HG03432 (cell line): ENCODE measurements around the gene ITGA6.
A peak's percentile ranks its signal among the peaks of the same experiment; 100 is the strongest.

Experiments used
- ATAC-seq: cut with Tn5 transposase; IDR thresholded peaks from one replicate; pipeline ENCODE4 v1.9.1; 2021; ENCODE audit warnings: mild to moderate bottlenecking, moderate library complexity; ENCODE audit not compliant: unreplicated experiment

The ITGA6 gene

GRCh38 chr2:172464400-172465129 is 37.2 kb downstream of the ITGA6 start:
- no peak for ATAC-seq

GRCh38 chr2:172465417-172466334 is 38.3 kb downstream of the ITGA6 start:
- peak; percentile 46 for ATAC-seq

GRCh38 chr2:172467382-172467781 is 40.0 kb downstream of the ITGA6 start:
- no peak for ATAC-seq

- ATAC-seq, result no peak
Observed at GRCh38 chr2:172470958-172471922, 43.9 kb downstream of the ITGA6 start.

- ATAC-seq, result no peak
Observed at GRCh38 chr2:172472446-172473033, 45.2 kb downstream of the ITGA6 start.

GRCh38 chr2:172473167-172473566 is 45.8 kb downstream of the ITGA6 start:
- no peak for ATAC-seq

- ATAC-seq, result no peak
Observed at GRCh38 chr2:172478353-172478752, 51.0 kb downstream of the ITGA6 start.

GRCh38 chr2:172480301-172481218 is 53.2 kb downstream of the ITGA6 start:
- ATAC-seq, result no peak

GRCh38 chr2:172481507-172482262 is 54.3 kb downstream of the ITGA6 start:
- ATAC-seq, result no peak

GRCh38 chr2:172484253-172484652 is 56.9 kb downstream of the ITGA6 start:
- no peak for ATAC-seq

- no peak for ATAC-seq
Observed at GRCh38 chr2:172484706-172485105, 57.3 kb downstream of the ITGA6 start.

- no peak for ATAC-seq
Observed at GRCh38 chr2:172488556-172488955, 61.2 kb downstream of the ITGA6 start.

GRCh38 chr2:172489681-172490080 is 62.3 kb downstream of the ITGA6 start:
- ATAC-seq, result no peak

- no peak for ATAC-seq
Observed at GRCh38 chr2:172496160-172496608, 68.8 kb downstream of the ITGA6 start.

- no peak for ATAC-seq
Observed at GRCh38 chr2:172507199-172507598, 79.8 kb downstream of the ITGA6 start.

GRCh38 chr2:172510088-172510487 is 82.7 kb downstream of the ITGA6 start:
- ATAC-seq, result no peak

GRCh38 chr2:172510548-172510947 is 83.2 kb downstream of the ITGA6 start:
- no peak for ATAC-seq

- ATAC-seq, result no peak
Observed at GRCh38 chr2:172512810-172513523, 85.6 kb downstream of the ITGA6 start.
